ENCODE data around the gene DNA2.

DNA2 gene

DNA sequence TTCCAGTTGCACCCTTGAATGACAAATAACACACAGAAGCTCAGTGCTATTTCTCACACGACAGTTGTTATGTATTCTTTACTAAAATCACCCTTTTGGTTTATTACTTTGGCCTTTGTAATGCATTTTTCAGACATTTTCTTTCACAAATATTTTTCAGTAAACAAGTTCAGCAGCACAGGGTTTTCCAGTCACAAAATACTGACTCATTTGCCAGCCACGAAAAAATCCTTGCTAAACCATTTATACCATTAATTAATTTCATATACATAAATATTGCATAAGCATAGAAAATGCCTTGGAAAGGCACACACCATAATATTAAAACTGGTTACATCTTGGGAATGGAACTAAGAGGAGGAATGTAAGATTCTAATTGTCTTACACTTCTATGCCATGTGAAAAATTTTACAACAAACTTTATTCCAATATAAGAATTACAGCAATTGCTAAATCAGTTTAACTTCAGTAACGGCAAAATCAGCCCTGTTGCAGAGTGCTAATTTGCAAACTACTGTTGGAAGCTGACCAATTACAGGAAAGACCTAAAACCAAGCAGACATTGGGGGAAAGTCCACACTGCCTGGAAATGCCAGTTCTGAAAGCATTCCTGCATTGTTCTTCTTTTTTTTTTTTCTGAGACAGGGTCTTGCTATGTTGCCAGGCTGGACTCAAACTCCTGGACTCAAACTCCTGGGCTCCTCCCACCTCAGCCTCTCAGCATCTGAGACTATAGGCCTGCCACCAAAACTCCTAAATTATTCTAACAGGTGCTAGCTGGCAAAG lies 107.5 kb downstream of the DNA2 start:
- ATAC-seq: no peak

More for the DNA sequence above, 107.5 kb downstream of the DNA2 start:
- DNase-seq: no peak
